Peyer's patch (tissue), 4 donors: Measurements from ENCODE around the gene CD80.

Experiments used
- POLR2A ChIP-seq, 2 donors: fragments of 450-650 bp; IDR thresholded peaks; one replicate each; pipeline ENCODE4 v1.5.1; 2017; ENCODE audit warnings: antibody characterized with exemption in 2 of 2, mild to moderate bottlenecking in 2 of 2, moderate library complexity in 2 of 2
- TF ChIP-seq, protein P1 (sequence below), 6 experiments: fragments of 450-650 bp in 4 of 6; fragments of 200-600 bp in 2 of 6; sonication (generic) in 1 of 6; IDR thresholded peaks; one replicate each; pipeline ENCODE4 v1.5.1; 2017 to 2019; ENCODE audit warnings: antibody characterized with exemption in 6 of 6, mild to moderate bottlenecking in 3 of 6, moderate library complexity in 1 of 6

DNA sequence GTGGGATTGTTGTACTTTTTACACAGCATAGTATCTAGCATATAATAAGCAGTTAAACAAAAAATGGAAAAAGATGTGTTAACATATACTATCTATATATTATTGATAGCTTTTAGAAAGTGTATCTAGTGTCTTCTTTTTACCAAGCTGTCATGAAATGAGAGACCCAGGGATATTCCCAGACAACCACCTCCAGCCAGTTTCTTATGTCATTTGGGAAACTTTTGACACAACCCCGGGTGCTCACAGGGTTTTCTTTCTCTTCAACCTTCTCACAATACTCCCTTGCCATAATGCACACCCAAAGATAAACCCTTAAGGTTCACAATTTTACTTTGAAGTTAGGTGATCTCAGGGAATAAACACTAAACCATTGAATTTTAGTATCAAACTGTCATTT is 33.4 kb upstream of the CD80 start:
- TF ChIP-seq, protein P1, sequence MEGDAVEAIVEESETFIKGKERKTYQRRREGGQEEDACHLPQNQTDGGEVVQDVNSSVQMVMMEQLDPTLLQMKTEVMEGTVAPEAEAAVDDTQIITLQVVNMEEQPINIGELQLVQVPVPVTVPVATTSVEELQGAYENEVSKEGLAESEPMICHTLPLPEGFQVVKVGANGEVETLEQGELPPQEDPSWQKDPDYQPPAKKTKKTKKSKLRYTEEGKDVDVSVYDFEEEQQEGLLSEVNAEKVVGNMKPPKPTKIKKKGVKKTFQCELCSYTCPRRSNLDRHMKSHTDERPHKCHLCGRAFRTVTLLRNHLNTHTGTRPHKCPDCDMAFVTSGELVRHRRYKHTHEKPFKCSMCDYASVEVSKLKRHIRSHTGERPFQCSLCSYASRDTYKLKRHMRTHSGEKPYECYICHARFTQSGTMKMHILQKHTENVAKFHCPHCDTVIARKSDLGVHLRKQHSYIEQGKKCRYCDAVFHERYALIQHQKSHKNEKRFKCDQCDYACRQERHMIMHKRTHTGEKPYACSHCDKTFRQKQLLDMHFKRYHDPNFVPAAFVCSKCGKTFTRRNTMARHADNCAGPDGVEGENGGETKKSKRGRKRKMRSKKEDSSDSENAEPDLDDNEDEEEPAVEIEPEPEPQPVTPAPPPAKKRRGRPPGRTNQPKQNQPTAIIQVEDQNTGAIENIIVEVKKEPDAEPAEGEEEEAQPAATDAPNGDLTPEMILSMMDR (IDR thresholded peaks at IDR 0.05) = no peak
- no peak for TF ChIP-seq POLR2A (IDR thresholded peaks at IDR 0.05)
